SW 1271 (cell line): ENCODE results near the gene KCNF1.

ENCODE experiments used
- DNase-seq, 2 experiments: peaks; one replicate each; lab custom pipeline; 2025; lab: John Stamatoyannopoulos, UW

Gene KCNF1

GRCh38 chr2:10911291-10912075 lies at the start of gene KCNF1:
TSS of gene KCNF1 (plus strand) at chr2:10911934. CDS start at chr2:10912427, 493 bp downstream.
- DNase-seq, result peak; percentile 13 to 61

GRCh38 chr2:10862330-10862729 lies 49.4 kb upstream of the KCNF1 start:
- DNase-seq, result no peak

- no peak for DNase-seq
Measured at GRCh38 chr2:10863047-10863446, 48.7 kb upstream of the KCNF1 start.

GRCh38 chr2:10863837-10864236 lies 47.9 kb upstream of the KCNF1 start:
- no peak for DNase-seq

GRCh38 chr2:10864251-10864650 lies 47.5 kb upstream of the KCNF1 start:
- no peak for DNase-seq

- no peak for DNase-seq
Measured at GRCh38 chr2:10864861-10865636, 46.7 kb upstream of the KCNF1 start.

- no peak for DNase-seq
Measured at GRCh38 chr2:10865841-10866240, 45.9 kb upstream of the KCNF1 start.

GRCh38 chr2:10867692-10868420 lies 43.9 kb upstream of the KCNF1 start:
- no peak for DNase-seq

GRCh38 chr2:10868465-10869314 lies 43.0 kb upstream of the KCNF1 start:
- no peak for DNase-seq

- DNase-seq, result no peak
Measured at GRCh38 chr2:10871978-10872377, 39.8 kb upstream of the KCNF1 start.

- no peak for DNase-seq
Measured at GRCh38 chr2:10873171-10873570, 38.6 kb upstream of the KCNF1 start.

- no peak for DNase-seq
Measured at GRCh38 chr2:10873790-10874437, 37.8 kb upstream of the KCNF1 start.

GRCh38 chr2:10875126-10875525 lies 36.6 kb upstream of the KCNF1 start:
- DNase-seq, result no peak

- no peak for DNase-seq
Measured at GRCh38 chr2:10876394-10876793, 35.3 kb upstream of the KCNF1 start.

- no peak for DNase-seq
Measured at GRCh38 chr2:10876963-10877362, 34.8 kb upstream of the KCNF1 start.

- no peak for DNase-seq
Measured at GRCh38 chr2:10877651-10878111, 34.1 kb upstream of the KCNF1 start.

- DNase-seq, result no peak
Measured at GRCh38 chr2:10878268-10878915, 33.3 kb upstream of the KCNF1 start.

- no peak for DNase-seq
Measured at GRCh38 chr2:10879159-10879558, 32.6 kb upstream of the KCNF1 start.

GRCh38 chr2:10879624-10880585 lies 31.8 kb upstream of the KCNF1 start:
- no peak for DNase-seq
